ENCODE data around the gene MED7. TPM values are rescaled to one million over a fixed set of nuclear protein-coding genes. Genes with fewer than 3 reads are reported as not detected.

MED7 gene
- total and polyA plus RNA-seq, 10 of the 15 experiments (the other 5 are each of a cell fraction or from before 2014, with no cell fraction given): 9.3 to 47.7 (median 22.7) TPM

GRCh38 chr5:157115012-157115411, 27.7 kb downstream of the MED7 start (continued):
- TF ChIP-seq ZNF592 (IDR thresholded peaks at IDR 0.05) (no peak), SIN3A (IDR thresholded peaks at IDR 0.05; ENCODE audit: low read depth, low read length) (no peak)

- ChIA-PET RAD21 (ENCODE audit: unreplicated experiment) (no interaction called here), SMC1A (ENCODE audit: uncharacterized antibody, unreplicated experiment) (interaction anchor here (6.2 kb wide), 1 partner anchor 19 kb away, joined by 54 read pairs; no protein-coding TSS in a partner anchor), CTCF (no interaction called here), POLR2A (no interaction called here)
- peaks cover 30% of the 10 kb centered on the region for H3K4me1 ChIP-seq (ENCODE audit: control insufficient read depth, insufficient read depth, low read length)
- H3K27me3 ChIP-seq (replicated peaks in 1 of 2; ENCODE audit: control insufficient read depth in 2 of 2, insufficient read depth in 2 of 2, low read length in 1 of 2): no peaks in the 10 kb centered on the region
- H3K36me3 ChIP-seq (ENCODE audit: control insufficient read depth in 2 of 2, insufficient read depth in 2 of 2, low read length in 1 of 2): no peaks in the 10 kb centered on the region
- no peak for ATAC-seq
- H2AFZ ChIP-seq (ENCODE audit: control insufficient read depth, low read depth, low read length): peak overlapping the region; percentile 25; the same call in 1 of the 2 replicates
- no peak for FAIRE-seq
- DNase-seq (ENCODE audit: low read depth, low spot score): no peak
- no peaks in the 10 kb centered on the region; the same call in 1 of the 2 replicates for H3K79me2 ChIP-seq (ENCODE audit: control insufficient read depth, insufficient read depth, low read length)
- H3K4me2 ChIP-seq (ENCODE audit: control insufficient read depth, insufficient read depth): no peak overlapping the region
- H3K9me3 ChIP-seq (replicated peaks; ENCODE audit: control insufficient read depth, insufficient read depth, low read length): no peaks in the 10 kb centered on the region
- H3K27ac ChIP-seq (ENCODE audit: control insufficient read depth, insufficient read depth): no peak overlapping the region
- WGBS (ENCODE audit: insufficient coverage, insufficient replicate concordance, low lambda C conversion rate, missing lambda C conversion rate): 46% methylated on average over 5 of the region's 5 CpGs
- H4K20me1 ChIP-seq (ENCODE audit: control insufficient read depth, insufficient read depth): no peaks in the 10 kb centered on the region
- no peak overlapping the region for H3K9ac ChIP-seq (ENCODE audit: control insufficient read depth, insufficient read depth, low read length)
- in situ Hi-C loops (cut with MboI): no loop called here
- no TSS peak for BruUV-seq (replicated peaks)
- intact Hi-C loops (cut with micrococcal nuclease; ENCODE audit: unreplicated experiment): loop anchor here (10.0 kb wide), 1 partner anchor 188 kb away; no protein-coding TSS in a partner anchor
- H3K4me3 ChIP-seq: no peak overlapping the region
- TF ChIP-seq STAT1 (conservative IDR thresholded peaks at IDR 0.05) (no peak), MTA2 (IDR thresholded peaks at IDR 0.05; ENCODE audit: low read depth) (no peak), E4F1 (IDR thresholded peaks at IDR 0.05; ENCODE audit: borderline replicate concordance, partially characterized antibody) (no peak), IKZF2 (IDR thresholded peaks at IDR 0.05) (no peak), GATAD2B (conservative IDR thresholded peaks at IDR 0.05; ENCODE audit: low read depth) (no peak), IKZF1 (conservative IDR thresholded peaks at IDR 0.05) (no peak), BACH1 (IDR thresholded peaks at IDR 0.05; ENCODE audit: borderline replicate concordance) (no peak), WRNIP1 (IDR thresholded peaks at IDR 0.05; ENCODE audit: borderline replicate concordance, low read depth, low read length) (no peak), TCF12 (IDR thresholded peaks at IDR 0.05; ENCODE audit: low read depth, low read length) (no peak), SUZ12 (IDR thresholded peaks at IDR 0.05; ENCODE audit: unreplicated experiment) (no peak), RAD21 (IDR thresholded peaks at IDR 0.05; ENCODE audit: insufficient read depth, low read depth, low read length) (no peak), PML (IDR thresholded peaks at IDR 0.05; ENCODE audit: low read length) (no peak), USF2 (IDR thresholded peaks at IDR 0.05; ENCODE audit: borderline replicate concordance, low read depth, low read length) (no peak), MAX (IDR thresholded peaks at IDR 0.05; ENCODE audit: low read depth, low read length) (no peak), ZNF207 (IDR thresholded peaks at IDR 0.05; ENCODE audit: borderline replicate concordance) (no peak)
Observed at GRCh38 chr5:157113002-157113401, 29.7 kb downstream of the MED7 start.

Data from GM12878 (cell line).